WTC11 (cell line): ENCODE data around the gene KLHL29.

Experiments
- MYBL2 ChIP-seq: sonication (generic); formaldehyde crosslinking; IDR thresholded peaks from 2 replicates; pipeline ENCODE4 v1.8.1; 2023; ENCODE audit warnings: mild to moderate bottlenecking, moderate library complexity, missing genetic modification reagents
- TCF7 ChIP-seq: sonication (generic); formaldehyde crosslinking; IDR thresholded peaks from 2 replicates; pipeline ENCODE4 v1.8.0; 2022; ENCODE audit warnings: mild to moderate bottlenecking, low read depth, missing genetic modification reagents, moderate library complexity
- TEAD4 ChIP-seq: sonication (generic); formaldehyde crosslinking; IDR thresholded peaks from 2 replicates; pipeline ENCODE4 v1.8.0; 2022; ENCODE audit warnings: mild to moderate bottlenecking, missing genetic modification reagents
- ZBTB21 ChIP-seq: sonication (generic); formaldehyde crosslinking; IDR thresholded peaks from 2 replicates; pipeline ENCODE4 v1.8.1; 2023; ENCODE audit warnings: mild to moderate bottlenecking, missing genetic modification reagents, borderline replicate concordance
- TF ChIP-seq, protein P1 (sequence below): fragments of 200-600 bp; IDR thresholded peaks from 2 replicates; pipeline ENCODE4 v1.8.0; 2022; ENCODE audit warnings: antibody characterized with exemption
- TF ChIP-seq, protein P2 (sequence below): sonication (generic); formaldehyde crosslinking; IDR thresholded peaks from 2 replicates; pipeline ENCODE4 v1.8.1; 2023; ENCODE audit warnings: mild to moderate bottlenecking, missing genetic modification reagents, moderate library complexity
- TF ChIP-seq, protein P3 (sequence below): sonication (generic); formaldehyde crosslinking; IDR thresholded peaks from 2 replicates; pipeline ENCODE4 v1.8.1; 2023; ENCODE audit warnings: mild to moderate bottlenecking, missing genetic modification reagents, borderline replicate concordance

DNA sequence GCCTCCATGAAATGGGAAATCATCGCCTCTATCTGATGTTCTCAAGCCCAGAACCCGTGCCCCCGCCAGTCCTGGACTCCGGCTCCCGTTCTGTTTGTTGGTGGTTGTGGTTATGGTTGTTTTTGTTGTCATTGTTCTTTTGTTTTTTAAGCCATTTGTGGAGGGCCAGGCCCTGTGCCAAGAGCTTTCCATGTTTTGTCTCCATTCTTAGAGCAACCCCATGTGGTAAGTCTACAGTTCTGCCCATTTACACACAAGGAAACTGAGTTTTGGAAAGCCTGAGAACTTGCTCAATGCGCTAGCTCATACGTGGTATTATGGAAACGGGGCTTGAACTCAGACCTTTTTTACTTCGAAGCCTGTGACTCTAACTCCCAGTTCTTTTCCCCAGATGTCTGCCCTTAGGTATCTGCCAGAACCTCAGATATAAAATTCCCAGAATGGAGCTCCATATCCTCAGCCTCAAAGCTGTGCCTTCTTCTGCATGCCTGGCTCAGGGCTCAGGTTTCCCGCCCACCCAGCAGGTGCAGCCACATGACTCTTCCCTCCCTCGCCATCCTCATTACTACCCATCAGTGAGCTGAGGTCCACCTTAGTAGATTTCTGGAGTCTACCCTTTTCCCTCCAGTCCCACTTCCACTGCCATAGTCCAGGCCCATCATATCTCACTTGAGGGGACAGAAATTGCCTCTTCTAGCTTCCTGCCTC lies 194.1 kb downstream of the KLHL29 start:
- TF ChIP-seq, protein P1, sequence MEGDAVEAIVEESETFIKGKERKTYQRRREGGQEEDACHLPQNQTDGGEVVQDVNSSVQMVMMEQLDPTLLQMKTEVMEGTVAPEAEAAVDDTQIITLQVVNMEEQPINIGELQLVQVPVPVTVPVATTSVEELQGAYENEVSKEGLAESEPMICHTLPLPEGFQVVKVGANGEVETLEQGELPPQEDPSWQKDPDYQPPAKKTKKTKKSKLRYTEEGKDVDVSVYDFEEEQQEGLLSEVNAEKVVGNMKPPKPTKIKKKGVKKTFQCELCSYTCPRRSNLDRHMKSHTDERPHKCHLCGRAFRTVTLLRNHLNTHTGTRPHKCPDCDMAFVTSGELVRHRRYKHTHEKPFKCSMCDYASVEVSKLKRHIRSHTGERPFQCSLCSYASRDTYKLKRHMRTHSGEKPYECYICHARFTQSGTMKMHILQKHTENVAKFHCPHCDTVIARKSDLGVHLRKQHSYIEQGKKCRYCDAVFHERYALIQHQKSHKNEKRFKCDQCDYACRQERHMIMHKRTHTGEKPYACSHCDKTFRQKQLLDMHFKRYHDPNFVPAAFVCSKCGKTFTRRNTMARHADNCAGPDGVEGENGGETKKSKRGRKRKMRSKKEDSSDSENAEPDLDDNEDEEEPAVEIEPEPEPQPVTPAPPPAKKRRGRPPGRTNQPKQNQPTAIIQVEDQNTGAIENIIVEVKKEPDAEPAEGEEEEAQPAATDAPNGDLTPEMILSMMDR, result no peak
- TF ChIP-seq, protein P2, sequence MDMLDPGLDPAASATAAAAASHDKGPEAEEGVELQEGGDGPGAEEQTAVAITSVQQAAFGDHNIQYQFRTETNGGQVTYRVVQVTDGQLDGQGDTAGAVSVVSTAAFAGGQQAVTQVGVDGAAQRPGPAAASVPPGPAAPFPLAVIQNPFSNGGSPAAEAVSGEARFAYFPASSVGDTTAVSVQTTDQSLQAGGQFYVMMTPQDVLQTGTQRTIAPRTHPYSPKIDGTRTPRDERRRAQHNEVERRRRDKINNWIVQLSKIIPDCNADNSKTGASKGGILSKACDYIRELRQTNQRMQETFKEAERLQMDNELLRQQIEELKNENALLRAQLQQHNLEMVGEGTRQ, result no peak; the same call in 1 of the 2 replicates
- TF ChIP-seq, protein P3, sequence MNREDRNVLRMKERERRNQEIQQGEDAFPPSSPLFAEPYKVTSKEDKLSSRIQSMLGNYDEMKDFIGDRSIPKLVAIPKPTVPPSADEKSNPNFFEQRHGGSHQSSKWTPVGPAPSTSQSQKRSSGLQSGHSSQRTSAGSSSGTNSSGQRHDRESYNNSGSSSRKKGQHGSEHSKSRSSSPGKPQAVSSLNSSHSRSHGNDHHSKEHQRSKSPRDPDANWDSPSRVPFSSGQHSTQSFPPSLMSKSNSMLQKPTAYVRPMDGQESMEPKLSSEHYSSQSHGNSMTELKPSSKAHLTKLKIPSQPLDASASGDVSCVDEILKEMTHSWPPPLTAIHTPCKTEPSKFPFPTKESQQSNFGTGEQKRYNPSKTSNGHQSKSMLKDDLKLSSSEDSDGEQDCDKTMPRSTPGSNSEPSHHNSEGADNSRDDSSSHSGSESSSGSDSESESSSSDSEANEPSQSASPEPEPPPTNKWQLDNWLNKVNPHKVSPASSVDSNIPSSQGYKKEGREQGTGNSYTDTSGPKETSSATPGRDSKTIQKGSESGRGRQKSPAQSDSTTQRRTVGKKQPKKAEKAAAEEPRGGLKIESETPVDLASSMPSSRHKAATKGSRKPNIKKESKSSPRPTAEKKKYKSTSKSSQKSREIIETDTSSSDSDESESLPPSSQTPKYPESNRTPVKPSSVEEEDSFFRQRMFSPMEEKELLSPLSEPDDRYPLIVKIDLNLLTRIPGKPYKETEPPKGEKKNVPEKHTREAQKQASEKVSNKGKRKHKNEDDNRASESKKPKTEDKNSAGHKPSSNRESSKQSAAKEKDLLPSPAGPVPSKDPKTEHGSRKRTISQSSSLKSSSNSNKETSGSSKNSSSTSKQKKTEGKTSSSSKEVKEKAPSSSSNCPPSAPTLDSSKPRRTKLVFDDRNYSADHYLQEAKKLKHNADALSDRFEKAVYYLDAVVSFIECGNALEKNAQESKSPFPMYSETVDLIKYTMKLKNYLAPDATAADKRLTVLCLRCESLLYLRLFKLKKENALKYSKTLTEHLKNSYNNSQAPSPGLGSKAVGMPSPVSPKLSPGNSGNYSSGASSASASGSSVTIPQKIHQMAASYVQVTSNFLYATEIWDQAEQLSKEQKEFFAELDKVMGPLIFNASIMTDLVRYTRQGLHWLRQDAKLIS (CRISPR knock-in tag), result no peak
- no peak for TF ChIP-seq TCF7 (CRISPR knock-in tag)
- TF ChIP-seq MYBL2 (CRISPR knock-in tag), result no peak
- no peak for TF ChIP-seq TEAD4 (CRISPR knock-in tag)
- no peak for TF ChIP-seq ZBTB21
